GOT3 (cell line): Measurements from ENCODE around the gene MCTP2.

Experiments used
- DNase-seq: peaks from one replicate; lab custom pipeline; 2025; ENCODE audit warnings: mixed read lengths; lab: John Stamatoyannopoulos, UW

The MCTP2 gene

DNA sequence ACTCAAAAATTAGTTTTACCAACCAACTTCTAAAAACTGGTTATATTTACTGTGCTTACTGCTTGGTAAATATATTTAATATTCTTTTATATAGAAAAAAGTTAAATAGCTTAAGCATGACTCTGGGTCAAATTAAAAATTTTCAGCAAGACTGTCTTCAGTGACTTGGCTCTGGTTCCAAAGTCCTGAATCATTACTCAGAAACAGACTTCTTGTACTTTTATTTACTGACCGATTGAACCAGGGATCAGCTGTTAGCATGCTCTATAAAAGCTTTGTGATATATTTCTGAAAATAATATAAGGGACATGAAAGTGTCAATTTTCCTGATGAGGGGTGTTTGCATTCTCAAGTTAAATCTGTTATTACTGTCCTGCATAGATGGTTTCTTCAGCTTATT is 164.3 kb downstream of the MCTP2 start:
- DNase-seq = no peak

- DNase-seq = no peak
Observed at GRCh38 chr15:94397337-94397736, 166.0 kb downstream of the MCTP2 start.

GRCh38 chr15:94398001-94398400 is 166.6 kb downstream of the MCTP2 start:
- no peak for DNase-seq

GRCh38 chr15:94400526-94401298 is 169.4 kb downstream of the MCTP2 start:
- no peak for DNase-seq

DNA sequence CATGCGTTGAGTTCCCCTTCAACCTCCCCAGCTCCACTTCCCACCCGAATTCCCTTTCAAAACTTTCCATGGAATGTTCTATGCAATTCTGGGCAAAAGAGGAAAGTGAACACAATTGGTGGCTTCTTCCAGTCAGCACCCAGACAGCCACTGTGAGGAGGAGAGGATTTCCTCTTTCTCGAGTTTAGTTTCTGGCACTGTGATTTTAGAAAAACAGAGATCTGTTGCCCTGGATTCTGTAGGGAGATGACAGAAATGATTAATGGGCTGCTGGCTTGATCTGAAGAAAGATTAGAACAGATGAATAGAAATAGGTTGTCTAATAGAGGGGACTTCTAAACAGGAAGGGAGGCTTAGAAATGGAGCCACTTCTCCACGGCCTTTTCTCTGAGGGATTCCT is 172.0 kb downstream of the MCTP2 start:
- DNase-seq = no peak

GRCh38 chr15:94404733-94405283 is 173.4 kb downstream of the MCTP2 start:
- no peak for DNase-seq

DNA sequence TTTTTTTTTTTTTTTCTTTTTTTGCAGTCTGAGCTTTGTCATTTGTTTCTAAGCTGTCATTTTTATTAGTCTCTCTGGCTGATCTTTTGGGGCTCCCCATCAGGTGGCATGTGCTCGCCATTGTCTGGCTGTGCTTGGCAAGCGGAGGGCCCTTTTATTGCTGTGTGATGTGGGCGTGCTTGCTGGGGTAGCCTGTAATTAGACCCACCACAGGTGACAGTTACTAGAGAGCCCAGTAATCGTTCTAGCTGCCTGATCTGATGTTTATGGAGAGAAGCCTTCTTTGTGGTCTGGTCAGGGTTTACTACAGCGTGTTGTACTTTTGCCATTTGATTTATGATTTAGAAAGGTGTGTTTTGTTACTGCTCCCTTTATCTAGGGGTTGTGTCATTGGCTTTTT is 179.9 kb downstream of the MCTP2 start:
- DNase-seq = no peak

GRCh38 chr15:94411846-94412245 is 180.5 kb downstream of the MCTP2 start:
- DNase-seq = no peak

GRCh38 chr15:94412979-94413746 is 181.8 kb downstream of the MCTP2 start:
- DNase-seq = no peak

- DNase-seq = no peak
Observed at GRCh38 chr15:94414916-94415315, 183.6 kb downstream of the MCTP2 start.

DNA sequence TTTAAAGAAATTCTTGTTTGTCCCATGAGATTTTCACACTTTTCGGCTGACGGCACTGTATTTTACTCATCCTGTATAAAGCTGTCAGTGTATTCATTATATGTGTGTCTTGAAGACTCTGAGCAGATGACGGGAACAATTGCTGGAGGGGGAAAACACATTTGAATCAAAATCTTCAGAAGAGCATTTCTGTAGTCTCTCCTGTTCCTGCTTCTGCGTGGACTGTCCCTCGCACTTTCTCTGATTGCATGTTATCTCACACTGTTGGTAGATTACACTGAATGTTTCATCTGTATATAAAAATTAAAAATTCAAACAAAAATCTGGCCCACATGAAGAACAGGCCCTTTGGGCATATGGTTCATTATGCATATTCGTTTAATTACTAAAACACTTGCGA is 184.9 kb downstream of the MCTP2 start:
- DNase-seq = no peak

DNA sequence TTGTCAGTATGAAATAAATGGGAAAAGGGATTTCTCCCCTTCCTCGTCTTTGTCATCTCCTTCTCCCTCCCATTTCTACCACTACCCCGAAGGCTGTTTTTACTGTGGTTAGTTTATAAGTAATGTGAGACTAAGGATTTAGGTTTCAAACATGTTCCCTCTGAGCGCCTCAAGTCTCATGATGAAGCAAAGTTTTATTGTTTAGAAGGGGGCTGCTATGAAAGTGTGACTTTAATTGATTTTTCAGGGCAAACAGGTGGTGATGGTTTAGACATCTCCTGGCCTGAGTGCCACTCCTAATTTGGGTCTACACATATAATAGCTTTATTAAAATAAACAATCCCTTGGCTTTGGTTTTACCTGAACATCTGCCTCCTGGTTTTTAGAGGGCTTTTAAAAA is 185.5 kb downstream of the MCTP2 start:
- DNase-seq = no peak

- DNase-seq = no peak
Observed at GRCh38 chr15:94417501-94418293, 186.3 kb downstream of the MCTP2 start.

DNA sequence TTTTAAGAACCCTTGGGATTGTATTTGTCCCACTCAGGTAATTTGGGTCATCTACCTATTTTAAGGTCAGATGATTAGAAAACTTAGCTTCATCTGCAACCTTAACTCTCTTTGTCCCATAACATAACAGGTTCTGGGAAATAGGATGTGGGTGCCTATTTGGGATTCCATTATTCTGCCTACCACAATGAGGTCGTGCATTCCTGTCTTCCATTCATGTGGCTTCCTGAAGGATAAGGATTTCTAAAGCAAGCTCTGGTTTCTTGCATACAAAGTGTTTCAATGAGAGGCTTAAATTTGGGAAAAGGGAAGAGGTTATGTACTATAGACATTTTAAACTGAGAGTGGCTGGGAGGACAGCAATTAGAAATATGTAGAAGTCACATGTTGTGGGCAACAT is 190.3 kb downstream of the MCTP2 start:
- DNase-seq = no peak

DNA sequence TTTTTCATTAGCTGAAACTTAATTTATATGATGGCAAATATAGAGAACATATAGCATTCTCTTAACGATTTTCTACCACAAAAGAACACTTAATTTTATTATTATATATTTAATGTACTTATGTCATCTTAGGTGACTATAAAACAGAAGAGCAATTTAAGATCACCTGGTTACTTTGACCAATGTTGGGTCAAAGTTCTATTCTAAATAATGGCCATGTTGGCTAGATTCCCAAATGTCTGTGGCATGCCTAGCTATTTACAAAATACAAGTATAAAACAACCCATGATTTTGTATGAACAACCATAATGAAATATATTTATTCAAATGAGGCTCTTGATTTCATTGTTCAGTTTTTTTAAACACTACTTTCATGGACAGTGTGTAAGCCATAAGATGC is 200.9 kb downstream of the MCTP2 start:
- no peak for DNase-seq

DNA sequence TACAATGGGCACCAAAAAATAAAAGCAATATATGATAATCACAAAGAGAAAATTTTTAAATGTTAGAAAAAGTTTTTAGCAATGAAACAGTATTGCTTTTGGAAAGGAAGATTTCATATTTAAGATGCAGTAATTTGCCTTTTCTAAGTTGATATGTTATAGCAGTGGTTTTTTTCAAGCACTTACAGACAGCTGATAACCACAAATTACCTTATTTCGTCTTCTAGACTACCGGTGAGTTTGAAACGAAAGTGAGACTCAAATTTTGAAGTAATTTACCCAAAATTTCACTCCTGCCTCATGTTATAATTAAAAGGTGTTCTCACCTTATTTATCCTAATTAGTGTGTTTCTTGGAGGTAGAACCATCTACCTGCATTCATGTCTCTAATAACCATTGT is 207.8 kb downstream of the MCTP2 start:
- no peak for DNase-seq

DNA sequence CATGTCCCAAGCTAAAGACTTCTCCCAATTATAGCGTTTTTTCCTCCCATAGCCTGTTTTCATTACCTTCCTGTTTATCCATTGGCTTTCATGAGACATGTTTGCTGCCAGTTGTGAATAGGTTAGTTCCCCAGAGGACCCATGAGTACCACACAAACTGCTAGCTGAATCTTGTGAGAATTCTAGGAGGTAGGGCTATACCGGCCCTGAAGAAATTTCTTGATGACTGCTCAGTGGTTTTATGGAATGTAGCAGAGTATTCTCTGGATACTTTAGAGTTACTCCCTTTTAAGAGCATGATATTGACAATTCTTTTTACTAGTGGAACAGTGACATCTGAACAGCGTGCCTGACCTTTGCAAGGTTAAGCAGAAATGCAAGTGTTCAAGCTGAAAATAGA is 210.4 kb downstream of the MCTP2 start:
- no peak for DNase-seq

DNA sequence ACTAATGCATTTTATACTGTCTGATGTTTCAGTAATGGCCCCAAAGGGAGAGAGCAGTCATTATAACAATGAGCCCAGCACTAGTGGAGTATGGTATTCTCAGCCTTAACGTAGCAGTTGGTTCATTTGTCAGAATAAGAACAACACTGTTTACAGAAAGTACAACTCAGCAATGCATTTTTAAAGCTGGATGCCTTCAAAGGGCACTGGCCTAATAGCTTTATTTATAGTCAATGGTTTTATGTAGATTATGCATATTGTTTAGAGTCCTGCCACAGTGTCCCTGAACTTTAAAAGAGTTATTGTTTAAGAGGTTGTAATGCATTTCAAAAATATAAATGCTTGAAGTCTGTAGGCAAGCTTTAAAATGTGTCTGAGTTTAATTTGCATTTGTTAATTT is 211.1 kb downstream of the MCTP2 start:
- DNase-seq = no peak

GRCh38 chr15:94443186-94443585 is 211.8 kb downstream of the MCTP2 start:
- DNase-seq = no peak

- DNase-seq = no peak
Observed at GRCh38 chr15:94445566-94446160, 214.3 kb downstream of the MCTP2 start.

- DNase-seq = no peak
Observed at GRCh38 chr15:94446441-94446840, 215.1 kb downstream of the MCTP2 start.

DNA sequence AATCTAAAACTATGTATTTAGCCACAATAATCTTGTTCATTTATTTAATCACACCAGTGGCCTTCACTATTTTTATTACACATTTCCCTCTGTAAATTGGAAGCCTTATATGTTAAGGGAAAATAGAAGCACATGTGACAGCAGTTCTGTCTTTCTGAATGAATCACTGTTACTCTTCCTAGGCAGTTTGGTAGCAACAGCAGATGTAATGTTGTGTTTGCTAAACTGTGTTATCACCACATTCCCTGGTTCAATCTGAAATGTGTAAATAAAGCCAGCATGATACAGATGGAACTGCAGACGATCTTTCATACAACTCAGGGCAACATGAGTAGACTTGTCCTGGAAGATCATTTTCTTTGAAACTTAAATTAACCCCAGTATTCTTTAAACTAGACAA is 220.1 kb downstream of the MCTP2 start:
- no peak for DNase-seq
